Cortex of kidney (tissue), 1 donor: ENCODE measurements around the gene RPRD1B.

Experiments used
- DNase-seq: peaks from one replicate; lab custom pipeline; 2025; lab: John Stamatoyannopoulos, UW

RPRD1B gene

DNA sequence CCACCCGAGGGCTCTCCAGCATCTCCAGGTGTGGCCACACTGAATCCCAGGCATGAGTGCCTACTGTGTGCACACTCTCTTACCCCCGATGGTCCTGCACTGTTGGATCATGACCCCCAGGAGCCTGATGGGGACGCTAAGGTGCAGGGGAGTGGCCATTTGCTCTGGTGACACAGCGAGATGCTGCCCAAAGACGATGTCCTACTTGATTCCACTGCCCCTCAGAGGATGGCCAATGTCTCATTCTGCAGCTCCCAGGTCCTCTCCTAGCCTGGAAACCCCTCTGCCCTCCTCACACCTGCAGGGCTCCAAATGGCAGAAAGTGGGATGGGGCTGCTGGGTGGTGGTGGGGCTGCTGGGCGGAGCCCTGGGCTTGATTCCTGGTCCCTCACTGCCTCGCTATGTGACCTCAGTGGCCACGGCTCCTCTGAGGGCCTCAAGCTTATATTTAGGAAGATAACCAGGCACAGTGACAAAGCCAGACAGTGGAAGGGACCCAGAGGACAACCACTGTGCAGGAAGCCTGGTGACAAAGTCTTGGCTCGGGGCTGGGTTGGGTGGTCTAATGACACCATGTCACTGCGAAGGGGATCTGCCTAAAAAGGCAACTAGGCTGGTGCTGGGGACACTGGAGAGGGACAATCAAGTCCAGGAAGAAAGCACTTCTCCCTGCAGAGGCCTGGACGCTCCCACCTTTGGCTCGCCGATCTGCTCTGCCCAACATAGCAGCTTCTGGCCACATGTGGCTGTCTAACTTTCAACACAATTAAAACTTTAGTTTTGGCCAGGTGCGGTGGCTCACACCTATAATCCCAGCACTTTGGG lies 103.1 kb downstream of the RPRD1B start:
- no peak for DNase-seq

DNA sequence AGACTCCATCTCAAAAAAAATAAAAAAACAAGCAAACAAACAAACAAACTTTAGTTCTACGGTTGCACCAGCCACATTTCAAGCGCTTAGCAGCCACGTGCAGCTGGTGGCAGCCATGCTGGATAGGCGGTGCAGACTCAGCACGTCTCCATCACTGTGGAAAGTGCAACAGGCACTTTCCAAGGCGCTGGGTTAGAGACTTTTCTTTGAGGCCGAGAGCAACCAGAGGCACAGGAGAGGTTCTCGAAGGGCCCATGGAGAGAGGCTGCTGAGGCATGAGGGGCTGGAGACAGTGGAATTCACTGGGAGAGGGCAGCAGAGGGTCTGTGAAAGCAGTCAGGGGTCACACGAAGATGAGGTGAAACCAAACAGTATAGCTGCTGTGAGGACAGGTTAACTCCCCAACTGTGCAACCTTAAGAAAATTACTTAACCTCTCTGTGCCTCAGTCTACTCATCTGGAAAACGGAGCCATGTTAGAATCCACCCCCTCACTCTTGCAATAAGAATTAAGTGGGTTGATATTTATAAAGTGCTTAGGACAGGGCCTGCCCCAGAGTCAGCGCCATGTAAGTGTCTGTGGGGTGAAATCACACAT lies 104.0 kb downstream of the RPRD1B start:
- DNase-seq: no peak

- no peak for DNase-seq
These were observed 104.7 kb downstream of the RPRD1B start for GRCh38 chr20:38138086-38138778.

GRCh38 chr20:38139156-38139912 lies 105.8 kb downstream of the RPRD1B start:
- no peak for DNase-seq

GRCh38 chr20:38139977-38140753 lies 106.6 kb downstream of the RPRD1B start:
- no peak for DNase-seq

DNA sequence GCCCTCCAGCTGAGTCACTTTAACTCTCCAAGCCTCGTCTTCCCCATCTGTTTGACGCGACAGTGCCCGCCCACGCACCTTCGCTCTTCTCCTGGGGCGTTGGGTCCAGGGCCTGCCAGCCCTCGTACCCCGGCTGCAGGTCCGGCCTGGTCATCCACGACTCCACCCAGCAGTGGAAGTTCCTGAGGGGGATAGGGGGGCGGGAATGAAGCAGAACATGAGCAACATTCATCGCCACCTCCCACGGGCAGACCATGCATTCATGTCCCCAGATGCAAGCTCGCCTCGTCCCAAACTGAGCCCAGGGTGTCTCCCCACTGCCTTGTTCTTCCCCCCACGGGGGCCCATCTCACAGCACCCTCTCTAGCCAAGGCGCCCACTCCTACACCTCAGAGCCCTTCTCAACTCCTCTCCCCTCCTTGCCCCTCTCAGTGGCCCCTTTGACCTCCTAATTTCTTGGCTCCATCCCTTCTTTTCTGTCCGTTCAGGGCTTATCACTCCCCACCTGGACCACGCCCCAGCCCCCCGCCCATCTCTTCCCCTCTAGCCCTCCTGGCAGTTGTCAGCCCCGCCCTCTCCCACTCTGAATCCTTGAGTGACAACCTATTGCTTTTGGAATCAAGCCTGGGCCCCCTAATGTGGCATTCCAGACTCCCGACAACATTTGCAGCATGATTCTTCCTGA lies 107.8 kb downstream of the RPRD1B start:
- no peak for DNase-seq
